OCI-LY1 (cell line): ENCODE data around the gene PDGFRB.

Experiments used
- CTCF ChIP-seq: fragments of 200-600 bp; sonication (generic), shearing (Covaris generic); IDR thresholded peaks from 2 replicates; pipeline ENCODE4 v1.5.1; 2017; ENCODE audit warnings: mild to moderate bottlenecking, antibody characterized with exemption, low read length, moderate library complexity, mixed read lengths
- EZH2 ChIP-seq: fragments of 200-600 bp; sonication (generic), shearing (Covaris generic); IDR thresholded peaks from 2 replicates; pipeline ENCODE4 v1.8.0; 2017; ENCODE audit warnings: borderline replicate concordance, mixed run types, mild to moderate bottlenecking, antibody characterized with exemption, low read length, moderate library complexity, mixed read lengths

DNA sequence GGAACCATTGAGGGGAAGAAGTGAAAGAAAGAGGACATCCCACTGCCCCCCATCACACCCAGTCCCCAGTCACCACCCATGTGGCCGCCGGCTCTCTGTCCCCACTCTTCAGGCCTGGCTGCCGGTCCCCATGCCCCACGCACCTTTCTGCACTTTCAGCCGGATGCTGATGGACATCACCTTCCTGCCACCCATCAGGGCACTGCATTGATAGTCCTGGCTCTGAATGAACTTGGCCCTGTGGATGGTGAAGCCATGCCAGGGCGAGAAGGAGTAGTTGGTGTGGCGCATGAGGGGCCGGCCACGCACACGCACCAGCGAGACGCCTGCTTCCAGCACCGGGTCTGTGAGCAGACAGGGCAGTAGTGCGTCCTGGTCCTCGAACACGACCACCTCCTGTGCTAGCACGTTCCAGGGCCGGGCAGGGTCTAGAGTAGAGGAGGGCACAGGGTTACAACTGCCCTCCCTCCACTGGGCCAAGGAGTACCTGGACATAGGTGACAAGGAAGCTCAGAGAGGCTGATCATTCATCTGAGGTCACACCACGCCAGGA is 75.7 kb downstream of the PDGFRB start:
- TF ChIP-seq CTCF (no peak), EZH2 (no peak)
